ENCODE data around the gene IL20RA. TPM values are rescaled to one million over a fixed set of nuclear protein-coding genes. Genes with fewer than 3 reads are reported as not detected.

IL20RA gene
- total RNA-seq, 1 experiment from 2014 or later, result 1.6 TPM

- Histone ChIP-seq H3K27me3 (replicated peaks; ENCODE audit: control insufficient read depth, insufficient read depth, low read length) (no peaks in the 10 kb centered on the region), H3K9me3 (no peaks in the 10 kb centered on the region), H3K36me3 (ENCODE audit: control insufficient read depth, insufficient read depth, low read length) (no peaks in the 10 kb centered on the region), H3K4me1 (no peaks in the 10 kb centered on the region), H3K4me3 (ENCODE audit: low read depth, low read length) (no peak overlapping the region)
- no peak overlapping the region for H3K4me3 Mint-ChIP-seq (ENCODE audit: unreplicated experiment)
- no peak for TF ChIP-seq CTCF (IDR thresholded peaks at IDR 0.05; ENCODE audit: insufficient read depth in 1 of 2, low read depth in 1 of 2, low read length in 1 of 2, severe bottlenecking in 1 of 2, unreplicated experiment in 1 of 2)
- CTCF ChIA-PET, result no interaction called here
- DNase-seq, result no peak
- H3K4me1 Mint-ChIP-seq (ENCODE audit: low read depth, unreplicated experiment), result no peaks in the 10 kb centered on the region
- H3K9me3 Mint-ChIP-seq (ENCODE audit: unreplicated experiment), result no peaks in the 10 kb centered on the region
- H3K36me3 Mint-ChIP-seq (ENCODE audit: insufficient read depth, unreplicated experiment), result no peaks in the 10 kb centered on the region
- H3K27me3 Mint-ChIP-seq (ENCODE audit: insufficient read depth, unreplicated experiment), result no peaks in the 10 kb centered on the region
- intact Hi-C loops (cut with micrococcal nuclease; ENCODE audit: unreplicated experiment), result no loop called here
- no peak overlapping the region for H3K27ac Mint-ChIP-seq (ENCODE audit: unreplicated experiment)
- BruUV-seq (replicated peaks), result no TSS peak
- POLR2A ChIA-PET, result no interaction called here
Observed at GRCh38 chr6:137084865-137085617, 40.3 kb upstream of the IL20RA start.

GRCh38 chr6:137084090-137084489 lies 39.3 kb upstream of the IL20RA start:
- Histone ChIP-seq H3K36me3 (ENCODE audit: control insufficient read depth, insufficient read depth, low read length) (no peaks in the 10 kb centered on the region), H3K27me3 (replicated peaks; ENCODE audit: control insufficient read depth, insufficient read depth, low read length) (no peaks in the 10 kb centered on the region), H3K4me3 (ENCODE audit: low read depth, low read length) (no peak overlapping the region), H3K4me1 (no peaks in the 10 kb centered on the region), H3K9me3 (no peaks in the 10 kb centered on the region)
- H3K9me3 Mint-ChIP-seq (ENCODE audit: unreplicated experiment), result no peaks in the 10 kb centered on the region
- ChIA-PET CTCF (no interaction called here), POLR2A (no interaction called here)
- no peaks in the 10 kb centered on the region for H3K27me3 Mint-ChIP-seq (ENCODE audit: insufficient read depth, unreplicated experiment)
- no peak overlapping the region for H3K27ac Mint-ChIP-seq (ENCODE audit: unreplicated experiment)
- H3K36me3 Mint-ChIP-seq (ENCODE audit: insufficient read depth, unreplicated experiment), result no peaks in the 10 kb centered on the region
- intact Hi-C loops (cut with micrococcal nuclease; ENCODE audit: unreplicated experiment), result no loop called here
- no peaks in the 10 kb centered on the region for H3K4me1 Mint-ChIP-seq (ENCODE audit: low read depth, unreplicated experiment)
- no peak for TF ChIP-seq CTCF (IDR thresholded peaks at IDR 0.05; ENCODE audit: insufficient read depth in 1 of 2, low read depth in 1 of 2, low read length in 1 of 2, severe bottlenecking in 1 of 2, unreplicated experiment in 1 of 2)
- BruUV-seq (replicated peaks), result no TSS peak
- no peak overlapping the region for H3K4me3 Mint-ChIP-seq (ENCODE audit: unreplicated experiment)
- DNase-seq, result no peak

GRCh38 chr6:137081997-137082396 lies 37.2 kb upstream of the IL20RA start:
- Mint-ChIP-seq H3K27ac (ENCODE audit: unreplicated experiment) (no peak overlapping the region), H3K36me3 (ENCODE audit: insufficient read depth, unreplicated experiment) (no peaks in the 10 kb centered on the region), H3K9me3 (ENCODE audit: unreplicated experiment) (no peaks in the 10 kb centered on the region), H3K27me3 (ENCODE audit: insufficient read depth, unreplicated experiment) (no peaks in the 10 kb centered on the region), H3K4me3 (ENCODE audit: unreplicated experiment) (no peak overlapping the region), H3K4me1 (ENCODE audit: low read depth, unreplicated experiment) (no peaks in the 10 kb centered on the region)
- H3K4me3 ChIP-seq (ENCODE audit: low read depth, low read length), result no peak overlapping the region
- no peaks in the 10 kb centered on the region for H3K36me3 ChIP-seq (ENCODE audit: control insufficient read depth, insufficient read depth, low read length)
- no peaks in the 10 kb centered on the region for H3K9me3 ChIP-seq
- no peak for TF ChIP-seq CTCF (IDR thresholded peaks at IDR 0.05; ENCODE audit: insufficient read depth in 1 of 2, low read depth in 1 of 2, low read length in 1 of 2, severe bottlenecking in 1 of 2, unreplicated experiment in 1 of 2)
- no peaks in the 10 kb centered on the region for H3K4me1 ChIP-seq
- no peaks in the 10 kb centered on the region for H3K27me3 ChIP-seq (replicated peaks; ENCODE audit: control insufficient read depth, insufficient read depth, low read length)
- DNase-seq, result no peak
- no TSS peak for BruUV-seq (replicated peaks)
- ChIA-PET CTCF (no interaction called here), POLR2A (no interaction called here)
- intact Hi-C loops (cut with micrococcal nuclease; ENCODE audit: unreplicated experiment), result no loop called here

All from Caco-2 (cell line).